Sciatic nerve (tissue), 1 donor: ENCODE results near the gene SAMD11. TPM values are rescaled to one million over a fixed set of nuclear protein-coding genes. Genes with fewer than 3 reads are reported as not detected.

Experiments used
- total RNA-seq: library from RNA; stranded (reverse); fragmentation: NEBNext Ultra II Directional; extraction: Animal tissue kit (Norgen Biotek cat#: 25700); gene quantifications from one replicate; pipeline ENCODE4 v1.2.1, GENCODE V29; 2021
- donor health status: DM: no; HTN: no; CAD: no.

The SAMD11 gene
- total RNA-seq, 1 donor from 2014 or later: 6.4 TPM

Other genes with a start within 250 kb of the SAMD11 start
- gene OR4F16, start 237.3 kb upstream of the SAMD11 start, total RNA-seq: not detected
- gene NOC2L, start 35.3 kb downstream of the SAMD11 start, total RNA-seq: 43.7 TPM
- 10.6 TPM for gene KLHL17, start 36.7 kb downstream of the SAMD11 start, total RNA-seq
- gene PLEKHN1, start 42.6 kb downstream of the SAMD11 start, total RNA-seq: 0.40 TPM
- not detected for gene PERM1, start 58.2 kb downstream of the SAMD11 start, total RNA-seq
- gene HES4, start 76.2 kb downstream of the SAMD11 start, total RNA-seq: 30.5 TPM
- gene ISG15, start 89.6 kb downstream of the SAMD11 start, total RNA-seq: 18.8 TPM
- gene AGRN, start 96.2 kb downstream of the SAMD11 start, total RNA-seq: 22.0 TPM
- not detected for gene RNF223, start 150.4 kb downstream of the SAMD11 start, total RNA-seq
- 12.0 TPM for gene C1orf159, start 192.2 kb downstream of the SAMD11 start, total RNA-seq
- gene TTLL10, start 250.0 kb downstream of the SAMD11 start, total RNA-seq: 0.71 TPM